H1 (cell line): ENCODE measurements around the gene CASK. TPM values are rescaled to one million over a fixed set of nuclear protein-coding genes. Genes with fewer than 3 reads are reported as not detected.
"Not testable (repeated sequence)": the region's sequence is repeated elsewhere in the genome, so short reads cannot be mapped to it uniquely, and the experiment has no call there.

Experiments
- CTCF ChIA-PET: fragments of 300-600 bp; sonication (Branson Sonifier 250); formaldehyde crosslinking; loops from one replicate; lab custom pipeline; 2021; ENCODE audit not compliant: partially characterized antibody; lab: Charles Lee
- POLR2A ChIA-PET: fragments of 300-600 bp; sonication (Branson Sonifier 250); formaldehyde crosslinking; loops from one replicate; lab custom pipeline; 2021; ENCODE audit warnings: inconsistent platforms; ENCODE audit not compliant: partially characterized antibody; lab: Charles Lee
- DNase-seq, 2 experiments: peaks; one replicate each; pipeline versions ENCODE4 v3.0.0 to v3.0.0-alpha.2; 2010 to 2022; ENCODE audit warnings: low spot score in 2 of 2, low read depth in 1 of 2, mixed read lengths in 1 of 2
- FAIRE-seq: peaks from 2 replicates; lab custom pipeline; 2011; peaks lifted over from hg19 to GRCh38; lab: Jason Lieb, UNC
- H2AFZ ChIP-seq: 2 replicates; pipeline ENCODE4 v1.8.1; 2012; ENCODE audit warnings: low read length, inconsistent platforms
- H2AK5ac ChIP-seq: 2 replicates; pipeline ENCODE4 v1.6.1; 2013; ENCODE audit warnings: low read depth, low read length
- H2BK120ac ChIP-seq: replicated peaks from 2 replicates; pipeline ENCODE3; 2013; ENCODE audit warnings: low read depth, low read length, inconsistent platforms
- H2BK12ac ChIP-seq: 2 replicates; pipeline ENCODE4 v1.6.1; 2013; ENCODE audit warnings: low read depth, low read length
- H2BK15ac ChIP-seq: 2 replicates; pipeline ENCODE4 v1.6.1; 2013; ENCODE audit warnings: low read length
- H2BK20ac ChIP-seq: 2 replicates; pipeline ENCODE4 v1.6.1; 2013; ENCODE audit warnings: low read length
- H2BK5ac ChIP-seq: 2 replicates; pipeline ENCODE4 v1.6.1; 2013; ENCODE audit warnings: low read depth, low read length
- H3K14ac ChIP-seq: 2 replicates; pipeline ENCODE4 v1.6.1; 2013; ENCODE audit warnings: inconsistent platforms; ENCODE audit not compliant: insufficient read length
- H3K18ac ChIP-seq: 2 replicates; pipeline ENCODE4 v1.6.1; 2013; ENCODE audit warnings: low read length; ENCODE audit errors: extremely low read depth
- H3K23ac ChIP-seq: 2 replicates; pipeline ENCODE4 v1.6.1; 2013; ENCODE audit warnings: inconsistent platforms; ENCODE audit not compliant: insufficient read length
- H3K23me2 ChIP-seq: 2 replicates; pipeline ENCODE4 v1.6.1; 2013; ENCODE audit warnings: low read depth, low read length
- H3K27ac ChIP-seq: 2 replicates; pipeline ENCODE4 v1.6.1; 2011; ENCODE audit warnings: low read depth, low read length, inconsistent platforms
- H3K27me3 ChIP-seq, 4 experiments: replicated peaks in 1 of 4; 1 replicate in 1 of 4; 2 replicates in 3 of 4; pipeline versions ENCODE4 v1.6.1 to v1.8.1; 2011 to 2013; ENCODE audit warnings: low read length in 3 of 4, mild to moderate bottlenecking in 3 of 4, inconsistent platforms in 2 of 4, mixed read lengths in 2 of 4, moderate library complexity in 1 of 4; ENCODE audit not compliant: control insufficient read depth in 3 of 4, insufficient read depth in 3 of 4; ENCODE audit errors: extremely low read depth in 1 of 4
- H3K36me3 ChIP-seq, 4 experiments: 2 replicates each; pipeline versions ENCODE4 v1.6.1 to v1.8.1; 2011 to 2013; ENCODE audit warnings: mild to moderate bottlenecking in 4 of 4, low read length in 3 of 4, moderate library complexity in 2 of 4, control low read depth in 1 of 4, inconsistent platforms in 1 of 4; ENCODE audit not compliant: insufficient read depth in 4 of 4, control insufficient read depth in 2 of 4
- H3K4ac ChIP-seq: replicated peaks from 2 replicates; pipeline ENCODE3; 2013; ENCODE audit warnings: low read length, low read depth, mixed read lengths, inconsistent platforms; ENCODE audit not compliant: insufficient read length
- H3K4me1 ChIP-seq, 4 experiments: replicated peaks in 1 of 4; 1 replicate in 1 of 4; 2 replicates in 3 of 4; pipeline versions ENCODE4 v1.6.1 to v1.8.1; 2011 to 2013; ENCODE audit warnings: low read length in 3 of 4, inconsistent platforms in 2 of 4, mixed read lengths in 1 of 4; ENCODE audit not compliant: insufficient read depth in 4 of 4, control insufficient read depth in 3 of 4
- H3K4me2 ChIP-seq, 2 experiments: 2 replicates each; pipeline versions ENCODE4 v1.6.1 to v1.8.1; 2011 to 2013; ENCODE audit warnings: low read depth in 2 of 2, low read length in 2 of 2, control low read depth in 1 of 2, inconsistent platforms in 1 of 2, mild to moderate bottlenecking in 1 of 2; ENCODE audit not compliant: insufficient read depth in 1 of 2
- H3K4me3 ChIP-seq, 4 experiments: fragments of 200-600, 300-600 bp in 1 of 4; sonication (generic), shearing (Covaris generic), sonication (Bioruptor Twin) in 1 of 4; 2 replicates each; pipeline versions ENCODE4 v1.5.1 to v1.8.1; 2011 to 2016; ENCODE audit warnings: low read length in 4 of 4, low read depth in 3 of 4, control low read depth in 2 of 4, inconsistent platforms in 2 of 4, mild to moderate bottlenecking in 2 of 4, mixed read lengths in 1 of 4, moderate library complexity in 1 of 4; ENCODE audit not compliant: insufficient read depth in 2 of 4; ENCODE audit errors: extremely low read depth in 1 of 4
- H3K56ac ChIP-seq: replicated peaks from 2 replicates; pipeline ENCODE3; 2013; ENCODE audit warnings: low read depth, mild to moderate bottlenecking, mixed read lengths, low read length, inconsistent platforms; ENCODE audit not compliant: insufficient read length
- H3K79me1 ChIP-seq: 2 replicates; pipeline ENCODE4 v1.6.1; 2013; ENCODE audit warnings: low read depth, low read length, control low read depth
- H3K79me2 ChIP-seq, 2 experiments: 2 replicates each; pipeline versions ENCODE4 v1.6.1 to v1.8.1; 2012 to 2013; ENCODE audit warnings: low read length in 2 of 2, mild to moderate bottlenecking in 2 of 2, inconsistent platforms in 1 of 2; ENCODE audit not compliant: insufficient read depth in 2 of 2, control insufficient read depth in 1 of 2
- H3K9ac ChIP-seq, 4 experiments: replicated peaks in 1 of 4; 1 replicate in 1 of 4; 2 replicates in 3 of 4; pipeline versions ENCODE4 v1.6.1 to v1.8.1; 2011 to 2013; ENCODE audit warnings: low read depth in 3 of 4, low read length in 3 of 4, control low read depth in 2 of 4, mild to moderate bottlenecking in 2 of 4, moderate library complexity in 2 of 4, inconsistent platforms in 1 of 4; ENCODE audit errors: extremely low read depth in 1 of 4
- H3K9me3 ChIP-seq, 2 experiments: 2 replicates each; pipeline versions ENCODE4 v1.6.1 to v1.8.1; 2012 to 2013; ENCODE audit warnings: mild to moderate bottlenecking in 2 of 2, moderate library complexity in 2 of 2, control low read depth in 1 of 2, inconsistent platforms in 1 of 2, low read depth in 1 of 2, low read length in 1 of 2, mixed read lengths in 1 of 2; ENCODE audit not compliant: insufficient read depth in 2 of 2
- H4K20me1 ChIP-seq, 2 experiments: replicated peaks in 1 of 2; 2 replicates each; pipeline versions ENCODE3 to v1.8.1; 2011 to 2013; ENCODE audit warnings: inconsistent platforms in 2 of 2, low read length in 2 of 2, mild to moderate bottlenecking in 1 of 2; ENCODE audit not compliant: insufficient read depth in 2 of 2, control insufficient read depth in 1 of 2
- H4K5ac ChIP-seq: 2 replicates; pipeline ENCODE4 v1.6.1; 2013; ENCODE audit warnings: low read length, low read depth, mixed read lengths, inconsistent platforms; ENCODE audit not compliant: insufficient read length
- H4K8ac ChIP-seq: 2 replicates; pipeline ENCODE4 v1.8.0; 2013; ENCODE audit warnings: mild to moderate bottlenecking, moderate library complexity, low read length, inconsistent platforms; ENCODE audit not compliant: insufficient read depth; ENCODE audit errors: extremely low read depth
- H4K91ac ChIP-seq: replicated peaks from 2 replicates; pipeline ENCODE3; 2013; ENCODE audit warnings: low read length, mixed read lengths, inconsistent platforms; ENCODE audit not compliant: insufficient read length
- WGBS, 2 experiments: shearing (Covaris generic) in 1 of 2; methylation state at CpG; one replicate each; pipeline versions ENCODE4 v1.1.6 to v1.1.7; 2013 to 2015; ENCODE audit warnings: low lambda C conversion rate in 2 of 2, mixed read lengths in 2 of 2, inconsistent platforms in 1 of 2, low coverage in 1 of 2, missing lambda C conversion rate in 1 of 2; ENCODE audit not compliant: insufficient replicate concordance in 2 of 2, insufficient coverage in 1 of 2, insufficient read length in 1 of 2; ENCODE audit errors: extremely low coverage in 1 of 2, missing lambda C conversion rate in 1 of 2; 5-methylcytosine and 5-hydroxymethylcytosine counted together
- polyA plus RNA-seq, 7 experiments: library from polyadenylated mRNA; depleted of rRNA in 3 of 7; stranded (reverse) in 5 of 7; unstranded in 2 of 7; fragments of >200 nt in 5 of 7; fragments of 200-250 nt in 2 of 7; gene quantifications; 1 replicate in 5 of 7; 2 replicates in 1 of 7; 4 replicates in 1 of 7; pipeline versions ENCODE4 v1.2.1 to v1.2.3, GENCODE V29; 2011 to 2013; ENCODE audit warnings: missing spikeins in 2 of 7, mixed read lengths in 2 of 7
- total RNA-seq: library from RNA; stranded (reverse); fragmentation: NEBNext Ultra II Directional; extraction: Animal tissue kit (Norgen Biotek cat#: 25700); gene quantifications from 2 replicates; pipeline ENCODE4 v1.2.1, GENCODE V29; 2021

Gene CASK
- total and polyA plus RNA-seq, 2 of the 8 experiments (the other 6 are each of a cell fraction or from before 2014, with no cell fraction given) = 21.6 to 55.1 TPM

DNA sequence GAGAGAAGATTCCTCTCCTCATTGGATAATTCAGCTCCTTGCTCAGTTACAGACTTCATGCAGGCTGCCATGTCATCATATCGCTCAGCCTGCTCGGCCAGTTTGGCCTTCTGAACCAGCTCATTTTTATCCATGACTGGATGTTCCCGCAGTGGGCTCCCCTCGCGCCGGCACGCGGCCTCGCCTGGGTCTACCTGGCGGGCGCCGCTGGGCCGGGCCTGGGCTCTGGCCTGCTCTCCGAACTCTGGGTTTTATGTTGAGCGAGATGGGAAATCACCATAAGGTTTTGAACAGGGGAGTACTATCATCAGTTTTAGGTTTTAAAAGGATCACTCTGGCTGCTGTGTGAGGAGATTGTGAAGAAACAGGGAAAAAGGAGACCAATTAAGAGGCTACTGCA is 247.0 kb downstream of the CASK start:
- DNase-seq, H3K4me2 ChIP-seq, H3K14ac ChIP-seq, H3K36me3 ChIP-seq, H2AFZ ChIP-seq, H3K23ac ChIP-seq, CTCF ChIA-PET, H4K20me1 ChIP-seq, H3K4ac ChIP-seq, H2BK15ac ChIP-seq, H3K56ac ChIP-seq, H4K8ac ChIP-seq, H3K23me2 ChIP-seq, H2BK12ac ChIP-seq, H2BK120ac ChIP-seq, FAIRE-seq, H3K79me2 ChIP-seq, H3K4me3 ChIP-seq, H3K18ac ChIP-seq, H3K9ac ChIP-seq, H3K27ac ChIP-seq, H2BK5ac ChIP-seq, H4K5ac ChIP-seq, H4K91ac ChIP-seq, H3K9me3 ChIP-seq, POLR2A ChIA-PET, H3K79me1 ChIP-seq, H2AK5ac ChIP-seq, H3K4me1 ChIP-seq, H3K27me3 ChIP-seq, H2BK20ac ChIP-seq: not testable (repeated sequence)
- WGBS, 2 experiments = 89% methylated on average over 5 of the region's 15 CpGs; no CpG with 5 or more reads in 1 of the 2 experiments
